ENCODE data around the gene ANP32B.

GRCh38 chr9:98038958-98039357 is 55.8 kb downstream of the ANP32B start:
- TF ChIP-seq POLR2AphosphoS5 (IDR thresholded peaks at IDR 0.05; ENCODE audit: low read depth, low read length) (no peak), REST (IDR thresholded peaks at IDR 0.05; ENCODE audit: insufficient read depth in 1 of 2, low read depth in 2 of 2, low read length in 2 of 2) (no peak), TAF1 (IDR thresholded peaks at IDR 0.05; ENCODE audit: borderline replicate concordance, insufficient read depth, low read length) (no peak)

All from PFSK-1 (cell line).